Mesenchymal stem cell (in vitro differentiated cells and primary cell): ENCODE data around the gene DNM1.
"Not testable (repeated sequence)": the region's sequence is repeated elsewhere in the genome, so short reads cannot be mapped to it uniquely, and the experiment has no call there.

Source experiments
- DNase-seq: peaks from one replicate; pipeline ENCODE4 v3.0.0-alpha.2; 2013
- H2AFZ ChIP-seq: one replicate; pipeline ENCODE4 v1.6.1; 2013; ENCODE audit warnings: low read depth, mild to moderate bottlenecking, control low read depth, inconsistent platforms, low read length, moderate library complexity
- H2AK5ac ChIP-seq: 2 replicates; pipeline ENCODE4 v1.6.1; 2013; ENCODE audit warnings: low read length, moderate library complexity, mild to moderate bottlenecking, inconsistent platforms; ENCODE audit not compliant: severe bottlenecking
- H2BK120ac ChIP-seq: one replicate; pipeline ENCODE4 v1.6.1; 2013; ENCODE audit warnings: low read depth, mild to moderate bottlenecking, inconsistent platforms, low read length, moderate library complexity
- H2BK12ac ChIP-seq, 2 experiments: one replicate each; pipeline ENCODE4 v1.6.1; 2013; ENCODE audit warnings: inconsistent platforms in 2 of 2, low read length in 2 of 2, mild to moderate bottlenecking in 2 of 2, moderate library complexity in 2 of 2, control low read depth in 1 of 2
- H2BK15ac ChIP-seq: one replicate; pipeline ENCODE4 v1.6.1; 2013; ENCODE audit warnings: mild to moderate bottlenecking, low read depth, inconsistent platforms; ENCODE audit not compliant: poor library complexity, severe bottlenecking
- H2BK5ac ChIP-seq: 2 replicates; pipeline ENCODE4 v1.6.1; 2013; ENCODE audit warnings: low read depth, mild to moderate bottlenecking, low read length, control low read depth, inconsistent platforms; ENCODE audit not compliant: poor library complexity, severe bottlenecking
- H3K14ac ChIP-seq, 2 experiments: one replicate each; pipeline ENCODE4 v1.6.1; 2013; ENCODE audit warnings: inconsistent platforms in 2 of 2, low read length in 2 of 2, control low read depth in 1 of 2, mild to moderate bottlenecking in 1 of 2, moderate library complexity in 1 of 2
- H3K18ac ChIP-seq, 2 experiments: one replicate each; pipeline ENCODE4 v1.6.1; 2013; ENCODE audit warnings: inconsistent platforms in 2 of 2, low read length in 2 of 2, control low read depth in 1 of 2, low read depth in 1 of 2, mild to moderate bottlenecking in 1 of 2
- H3K23ac ChIP-seq, 2 experiments: one replicate each; pipeline ENCODE4 v1.6.1; 2013; ENCODE audit warnings: inconsistent platforms in 2 of 2, low read length in 2 of 2, mild to moderate bottlenecking in 2 of 2, moderate library complexity in 2 of 2, control low read depth in 1 of 2
- H3K27ac ChIP-seq: 2 replicates; pipeline ENCODE4 v1.5.1; 2013; ENCODE audit warnings: mild to moderate bottlenecking, moderate library complexity, low read length, control low read depth, inconsistent platforms; ENCODE audit not compliant: poor library complexity, severe bottlenecking
- H3K27me3 ChIP-seq, 2 experiments: 2 replicates each; pipeline versions ENCODE4 v1.6.1 to v1.7.0; 2013; ENCODE audit warnings: low read length in 2 of 2, mild to moderate bottlenecking in 2 of 2, moderate library complexity in 2 of 2, control low read depth in 1 of 2, inconsistent platforms in 1 of 2; ENCODE audit not compliant: control insufficient read depth in 1 of 2, insufficient read depth in 1 of 2
- H3K36me3 ChIP-seq, 2 experiments: 2 replicates each; pipeline versions ENCODE4 v1.6.1 to v1.7.0; 2013; ENCODE audit warnings: low read length in 2 of 2, control low read depth in 1 of 2, inconsistent platforms in 1 of 2, low read depth in 1 of 2, mild to moderate bottlenecking in 1 of 2; ENCODE audit not compliant: insufficient read depth in 2 of 2, control insufficient read depth in 1 of 2
- H3K4ac ChIP-seq, 2 experiments: one replicate each; pipeline ENCODE4 v1.6.1; 2013; ENCODE audit warnings: inconsistent platforms in 2 of 2, low read length in 2 of 2, mild to moderate bottlenecking in 2 of 2, moderate library complexity in 2 of 2, control low read depth in 1 of 2, low read depth in 1 of 2
- H3K4me1 ChIP-seq: 2 replicates; pipeline ENCODE4 v1.6.1; 2013; ENCODE audit warnings: low read depth, low read length, control low read depth; ENCODE audit not compliant: control insufficient read depth, insufficient read depth
- H3K4me2 ChIP-seq: 2 replicates; pipeline ENCODE4 v1.6.1; 2013; ENCODE audit warnings: low read length, mild to moderate bottlenecking, inconsistent platforms; ENCODE audit not compliant: poor library complexity, severe bottlenecking
- H3K4me3 ChIP-seq, 2 experiments: 2 replicates each; pipeline versions ENCODE4 v1.5.1 to v1.7.0; 2013; ENCODE audit warnings: low read length in 2 of 2, mild to moderate bottlenecking in 2 of 2, control low read depth in 1 of 2, low read depth in 1 of 2; ENCODE audit not compliant: insufficient read depth in 1 of 2
- H3K79me1 ChIP-seq: replicated peaks from 2 replicates; pipeline ENCODE4 v1.6.1; 2013; ENCODE audit warnings: mild to moderate bottlenecking, control low read depth, low read length, inconsistent platforms; ENCODE audit not compliant: poor library complexity, severe bottlenecking
- H3K9ac ChIP-seq: 2 replicates; pipeline ENCODE4 v1.7.0; 2013; ENCODE audit warnings: mild to moderate bottlenecking, low read length, moderate library complexity
- H3K9me3 ChIP-seq: 2 replicates; pipeline ENCODE4 v1.7.0; 2013; ENCODE audit warnings: mild to moderate bottlenecking, low read length; ENCODE audit not compliant: control insufficient read depth
- H4K8ac ChIP-seq: one replicate; pipeline ENCODE4 v1.6.1; 2013; ENCODE audit warnings: inconsistent platforms, mild to moderate bottlenecking, low read length, moderate library complexity
- H4K91ac ChIP-seq: one replicate; pipeline ENCODE4 v1.6.1; 2013; ENCODE audit warnings: mild to moderate bottlenecking, low read length, inconsistent platforms
- WGBS: methylation state at CpG from one replicate; pipeline ENCODE4 v1.1.7; 2013; ENCODE audit warnings: mixed read lengths; 5-methylcytosine and 5-hydroxymethylcytosine counted together

Gene DNM1

DNA sequence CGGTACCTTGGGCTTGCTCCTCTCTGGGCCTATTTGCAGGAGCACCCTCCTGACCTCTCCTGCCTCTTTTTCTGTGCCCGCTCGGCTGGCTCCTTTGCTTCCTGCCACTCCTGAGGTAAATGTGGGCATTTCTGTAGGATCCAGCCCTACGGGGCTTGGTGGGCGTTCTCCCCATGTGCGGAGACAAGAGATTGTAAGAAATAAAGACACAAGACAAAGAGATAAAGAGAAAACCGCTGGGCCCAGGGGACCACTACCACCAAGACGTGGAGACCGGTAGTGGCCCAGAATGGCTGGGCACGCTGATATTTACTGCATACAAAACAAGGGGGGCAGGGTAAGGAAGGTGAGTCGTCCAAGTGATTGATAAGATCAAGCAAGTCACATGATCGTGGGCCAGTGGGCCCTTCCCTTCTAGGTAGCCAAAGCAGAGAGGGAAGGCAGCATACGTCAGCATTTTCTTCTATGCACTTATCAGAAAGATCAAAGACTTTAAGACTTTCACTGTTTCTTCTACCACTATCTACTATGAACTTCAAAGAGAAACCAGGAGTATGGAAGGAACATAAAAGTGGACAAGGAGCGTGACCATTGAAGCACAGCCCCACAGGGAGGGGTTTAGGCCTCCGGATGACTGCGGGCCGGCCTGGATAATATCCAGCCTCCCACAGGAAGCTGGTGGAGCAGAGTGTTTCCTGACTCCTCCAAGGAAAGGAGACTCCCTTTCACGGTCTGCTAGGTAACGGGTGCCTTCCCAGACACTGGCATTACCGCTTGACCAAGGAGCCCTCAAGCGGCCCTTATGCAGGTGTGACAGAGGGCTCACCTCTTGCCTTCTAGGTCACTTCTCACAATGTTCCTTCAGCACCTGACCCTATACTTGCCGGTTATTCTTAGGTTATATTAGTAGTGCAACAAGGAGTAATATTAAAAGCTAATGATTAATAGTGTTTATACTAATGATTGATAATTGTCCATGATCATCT, 76.2 kb downstream of the DNM1 start:
- not testable (repeated sequence) for H2BK15ac ChIP-seq, H4K8ac ChIP-seq, H3K23ac ChIP-seq, H3K4me3 ChIP-seq, H3K14ac ChIP-seq, H4K91ac ChIP-seq, H3K27ac ChIP-seq, H3K4me2 ChIP-seq, H2BK5ac ChIP-seq, H2BK120ac ChIP-seq, H3K36me3 ChIP-seq, H3K18ac ChIP-seq, H2AK5ac ChIP-seq, H2AFZ ChIP-seq, H3K27me3 ChIP-seq, H3K9ac ChIP-seq, H3K9me3 ChIP-seq
- H3K4me1 ChIP-seq: peaks cover 11% of the 10 kb centered on the region
- H2BK12ac ChIP-seq: peak overlapping the region in 1 of 2 experiments; percentile 51
- 70% methylated on average over 21 of the region's 22 CpGs for WGBS
- peak; percentile 49 for DNase-seq
- H3K4ac ChIP-seq: peak overlapping the region in 1 of 2 experiments; percentile 17
- peaks cover 22% of the 10 kb centered on the region for H3K79me1 ChIP-seq

DNA sequence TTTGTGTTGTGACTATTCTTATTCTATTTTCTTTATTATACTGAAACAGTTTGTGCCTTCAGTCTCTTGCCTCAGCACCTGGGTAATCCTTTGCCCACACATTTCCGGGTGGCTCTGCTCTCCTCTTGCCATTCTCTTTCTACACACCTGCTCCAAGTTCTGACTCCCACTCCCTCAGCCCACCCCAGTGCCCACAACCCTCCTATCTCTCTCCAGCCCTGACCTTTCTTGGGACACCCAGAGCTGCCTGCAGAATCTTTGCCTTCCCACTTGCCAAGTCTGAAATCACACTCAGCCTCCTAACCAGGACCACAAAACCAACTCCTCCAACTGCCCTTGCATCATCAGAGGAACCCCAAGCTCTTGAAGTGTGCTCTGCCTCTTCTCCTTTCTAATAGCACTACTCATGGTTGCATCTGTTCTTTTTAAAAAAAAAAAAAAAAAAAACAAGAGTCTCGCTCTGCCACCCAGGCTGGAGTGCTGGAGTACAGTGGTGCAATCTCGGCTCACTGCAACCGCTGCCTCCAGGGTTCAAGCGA, 77.0 kb downstream of the DNM1 start:
- H4K8ac ChIP-seq: no peak overlapping the region
- no peaks in the 10 kb centered on the region for H3K27me3 ChIP-seq
- H2BK120ac ChIP-seq: no peak overlapping the region
- H3K36me3 ChIP-seq: peaks cover 3 to 8% of the 10 kb centered on the region in 2 experiments
- no peak overlapping the region for H2BK5ac ChIP-seq
- no peak overlapping the region for H3K4me3 ChIP-seq
- H2BK12ac ChIP-seq: no peak overlapping the region
- H2AK5ac ChIP-seq: no peak overlapping the region
- H3K4me1 ChIP-seq: peaks cover 11% of the 10 kb centered on the region
- no peak overlapping the region for H3K4me2 ChIP-seq
- H3K27ac ChIP-seq: no peak overlapping the region
- no peak overlapping the region for H2BK15ac ChIP-seq
- H3K23ac ChIP-seq: no peak overlapping the region
- H3K79me1 ChIP-seq: peaks cover 22% of the 10 kb centered on the region
- no peak overlapping the region for H3K4ac ChIP-seq
- DNase-seq: no peak
- no peak overlapping the region for H2AFZ ChIP-seq
- H3K18ac ChIP-seq: no peak overlapping the region
- no peak overlapping the region for H3K14ac ChIP-seq
- H3K9me3 ChIP-seq: no peaks in the 10 kb centered on the region
- no peak overlapping the region for H4K91ac ChIP-seq
- WGBS: 100% methylated on average over 5 of the region's 5 CpGs
- H3K9ac ChIP-seq: no peak overlapping the region

DNA sequence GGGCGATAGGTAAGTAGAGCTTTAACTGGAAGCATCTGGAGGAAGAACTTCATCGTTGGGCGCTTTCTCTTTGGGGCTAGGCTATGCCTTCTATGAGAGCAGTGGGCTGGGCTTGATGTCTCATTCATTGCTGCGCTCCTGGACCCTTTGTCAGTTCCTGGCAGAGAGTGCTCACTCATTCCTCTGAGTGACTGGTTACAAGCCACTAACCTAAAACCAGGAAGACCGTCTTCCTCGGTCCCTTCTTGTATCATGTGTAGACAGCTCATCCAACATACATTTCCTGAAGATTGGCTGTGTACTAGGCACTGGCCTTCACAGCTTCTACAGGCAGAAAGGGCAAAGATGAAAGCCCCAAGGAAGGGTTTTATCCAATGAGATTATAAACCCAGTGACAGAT, 79.3 kb downstream of the DNM1 start:
- H3K9ac ChIP-seq: no peak overlapping the region
- H2BK12ac ChIP-seq: no peak overlapping the region
- no peak overlapping the region for H2AFZ ChIP-seq
- H3K14ac ChIP-seq: no peak overlapping the region
- no peaks in the 10 kb centered on the region for H3K9me3 ChIP-seq
- no peak overlapping the region for H3K23ac ChIP-seq
- H3K4me1 ChIP-seq: peaks cover 5% of the 10 kb centered on the region
- no peak overlapping the region for H4K8ac ChIP-seq
- H3K4ac ChIP-seq: no peak overlapping the region
- no peak overlapping the region for H3K27ac ChIP-seq
- no peak overlapping the region for H3K4me3 ChIP-seq
- peak; percentile 26 for DNase-seq
- H2BK5ac ChIP-seq: no peak overlapping the region
- no peak overlapping the region for H4K91ac ChIP-seq
- H3K79me1 ChIP-seq: peaks cover 17% of the 10 kb centered on the region
- peaks cover 20 to 24% of the 10 kb centered on the region in 2 experiments for H3K36me3 ChIP-seq
- H2BK120ac ChIP-seq: no peak overlapping the region
- H2BK15ac ChIP-seq: no peak overlapping the region
- no peak overlapping the region for H3K18ac ChIP-seq
- H2AK5ac ChIP-seq: no peak overlapping the region
- H3K4me2 ChIP-seq: no peak overlapping the region
- no peaks in the 10 kb centered on the region for H3K27me3 ChIP-seq
- 87% methylated on average over 6 of the region's 6 CpGs for WGBS

DNA sequence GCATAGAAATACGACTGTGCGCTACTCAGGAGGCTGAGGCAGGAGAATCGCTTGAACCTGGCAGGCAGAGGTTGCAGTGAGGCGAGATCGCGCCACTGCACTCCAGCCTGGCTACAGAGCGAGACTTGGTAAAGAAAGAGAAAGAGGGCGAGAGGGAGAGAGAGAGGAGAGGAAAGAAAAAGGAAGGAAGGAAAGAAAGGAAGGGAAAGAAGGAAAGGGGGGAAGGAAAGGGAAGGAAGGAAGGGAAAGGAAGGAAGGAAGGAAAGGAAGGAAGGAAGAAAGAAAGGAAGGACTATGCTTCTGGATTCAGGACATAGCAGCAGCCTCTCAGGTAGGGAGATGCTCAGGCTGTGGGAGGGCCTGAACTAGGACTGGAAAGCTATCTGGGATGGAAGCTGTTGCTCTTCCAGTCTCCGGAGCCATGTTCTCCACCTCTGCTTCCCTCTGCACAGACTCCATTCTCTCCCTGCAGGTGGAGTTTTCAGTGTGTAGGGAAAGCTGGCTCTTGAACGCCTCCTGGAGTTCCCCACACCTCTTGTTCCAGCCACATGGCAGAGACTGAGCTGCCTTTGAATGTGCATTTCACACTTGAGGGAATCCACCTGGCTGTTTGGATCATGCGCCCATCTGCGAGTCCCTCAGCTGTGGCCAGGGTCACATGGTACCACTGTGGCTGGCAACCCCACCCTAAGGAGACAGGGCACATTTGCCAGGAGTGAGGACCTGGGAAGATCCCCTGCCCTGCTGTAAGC, 82.0 kb downstream of the DNM1 start:
- peaks cover 25 to 36% of the 10 kb centered on the region in 2 experiments for H3K36me3 ChIP-seq
- no peak overlapping the region for H3K9ac ChIP-seq
- H3K4me3 ChIP-seq: no peak overlapping the region
- H2BK12ac ChIP-seq: no peak overlapping the region
- no peak overlapping the region for H2BK5ac ChIP-seq
- H2AK5ac ChIP-seq: no peak overlapping the region
- H3K14ac ChIP-seq: no peak overlapping the region
- no peaks in the 10 kb centered on the region for H3K27me3 ChIP-seq
- H3K9me3 ChIP-seq: no peaks in the 10 kb centered on the region
- H4K91ac ChIP-seq: no peak overlapping the region
- H2AFZ ChIP-seq: no peak overlapping the region
- H3K23ac ChIP-seq: no peak overlapping the region
- WGBS: 98% methylated on average over 11 of the region's 12 CpGs
- H3K18ac ChIP-seq: no peak overlapping the region
- H3K4ac ChIP-seq: no peak overlapping the region
- no peak overlapping the region for H3K27ac ChIP-seq
- no peak for DNase-seq
- H4K8ac ChIP-seq: no peak overlapping the region
- H2BK15ac ChIP-seq: no peak overlapping the region
- H3K79me1 ChIP-seq: peaks cover 6% of the 10 kb centered on the region
- H2BK120ac ChIP-seq: no peak overlapping the region
- peaks cover 2% of the 10 kb centered on the region for H3K4me1 ChIP-seq
- H3K4me2 ChIP-seq: no peak overlapping the region
